ENCODE results near the gene CSF1R.
"Not testable (repeated sequence)": the region's sequence is repeated elsewhere in the genome, so short reads cannot be mapped to it uniquely, and the experiment has no call there.

CSF1R gene

DNA sequence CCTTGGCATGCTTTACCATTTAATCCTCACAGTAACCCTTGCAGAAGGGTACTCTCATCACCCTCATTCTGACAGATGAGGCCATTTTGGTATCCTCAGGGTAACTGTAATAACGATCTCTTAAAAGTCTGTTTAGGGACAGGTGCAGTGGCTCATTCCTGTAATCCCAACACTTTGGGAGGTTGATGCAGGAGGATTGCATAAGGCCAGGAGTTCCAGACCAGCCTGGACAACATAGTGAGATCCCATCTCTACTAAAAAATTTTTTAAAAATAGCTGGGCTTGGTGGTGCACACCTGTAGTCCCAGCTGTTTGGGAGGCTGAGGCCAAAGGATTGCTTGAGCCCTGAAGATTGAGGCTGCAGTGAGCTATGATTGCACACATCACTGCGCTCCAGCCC lies 31.8 kb downstream of the CSF1R start:
- no peak for DNase-seq (ENCODE audit: low spot score)

DNA sequence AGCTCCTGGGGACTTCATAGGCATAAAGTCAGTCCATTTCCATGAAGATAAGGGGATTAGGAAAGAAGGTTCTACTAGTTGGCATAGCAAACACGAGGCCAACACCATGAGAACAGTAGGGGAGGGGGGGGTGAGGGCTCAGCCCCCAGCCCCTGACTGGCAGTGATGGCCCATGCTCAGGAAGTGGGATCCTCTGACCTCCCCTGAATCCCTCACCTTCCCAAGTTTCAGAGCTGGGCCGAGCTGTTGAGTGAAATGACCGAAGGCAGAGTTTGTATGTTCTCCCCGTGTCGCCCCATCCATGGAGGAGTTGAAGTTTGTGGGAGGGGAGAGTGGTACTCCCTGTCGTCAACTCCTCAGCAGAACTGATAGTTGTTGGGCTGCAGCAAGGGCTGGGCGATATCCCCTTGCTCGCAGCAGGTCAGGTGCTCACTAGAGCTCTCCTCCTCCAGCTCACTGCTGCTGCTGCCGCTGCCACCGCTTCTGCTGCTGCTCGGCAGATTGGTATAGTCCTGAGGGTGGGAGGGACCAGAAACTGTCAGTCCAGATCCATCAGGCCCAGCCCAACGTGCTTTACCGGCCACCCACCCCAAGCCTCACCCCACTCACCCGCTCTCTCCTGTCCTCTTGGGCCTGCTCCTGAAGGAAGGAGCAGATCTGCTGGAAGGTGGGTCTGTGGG lies 32.5 kb downstream of the CSF1R start:
- DNase-seq (ENCODE audit: low spot score), result no peak

DNA sequence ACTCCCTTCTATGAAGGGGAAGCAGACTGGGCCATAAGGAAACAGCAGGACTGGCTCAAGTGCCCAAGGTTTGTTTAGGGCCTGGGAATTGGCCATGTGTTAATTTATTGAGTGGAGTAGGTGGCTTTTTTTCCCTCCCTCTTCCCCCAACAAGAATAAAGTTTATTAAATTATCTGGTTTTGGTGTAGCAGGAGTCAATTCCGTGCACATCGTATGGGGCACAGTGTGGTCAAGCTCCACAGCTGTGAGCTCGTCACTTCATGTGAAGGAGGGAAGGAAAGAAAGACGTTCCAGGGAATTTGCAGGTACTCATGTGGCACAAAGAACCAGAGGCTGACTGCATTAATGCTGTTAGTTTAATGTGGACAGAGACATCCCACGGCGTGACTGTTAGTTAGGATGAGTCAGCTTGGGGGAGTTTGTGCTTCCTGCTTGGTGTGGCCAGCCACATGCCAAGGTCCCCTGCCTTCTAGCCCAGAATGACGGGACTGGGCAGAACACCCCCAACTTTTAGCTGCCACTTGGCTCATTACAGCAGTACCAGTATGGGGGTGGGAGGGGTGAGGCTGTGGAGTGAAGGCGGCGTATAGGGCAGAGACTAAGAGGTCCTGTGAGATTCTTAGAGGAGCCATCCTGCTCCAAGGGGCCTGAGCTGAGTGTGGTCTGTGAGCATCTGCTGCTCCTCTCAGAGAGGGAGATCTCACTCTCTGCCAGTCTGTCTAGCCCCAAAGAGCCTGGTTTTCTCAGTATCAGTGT lies 33.2 kb downstream of the CSF1R start:
- DNase-seq (ENCODE audit: low spot score), result no peak

DNA sequence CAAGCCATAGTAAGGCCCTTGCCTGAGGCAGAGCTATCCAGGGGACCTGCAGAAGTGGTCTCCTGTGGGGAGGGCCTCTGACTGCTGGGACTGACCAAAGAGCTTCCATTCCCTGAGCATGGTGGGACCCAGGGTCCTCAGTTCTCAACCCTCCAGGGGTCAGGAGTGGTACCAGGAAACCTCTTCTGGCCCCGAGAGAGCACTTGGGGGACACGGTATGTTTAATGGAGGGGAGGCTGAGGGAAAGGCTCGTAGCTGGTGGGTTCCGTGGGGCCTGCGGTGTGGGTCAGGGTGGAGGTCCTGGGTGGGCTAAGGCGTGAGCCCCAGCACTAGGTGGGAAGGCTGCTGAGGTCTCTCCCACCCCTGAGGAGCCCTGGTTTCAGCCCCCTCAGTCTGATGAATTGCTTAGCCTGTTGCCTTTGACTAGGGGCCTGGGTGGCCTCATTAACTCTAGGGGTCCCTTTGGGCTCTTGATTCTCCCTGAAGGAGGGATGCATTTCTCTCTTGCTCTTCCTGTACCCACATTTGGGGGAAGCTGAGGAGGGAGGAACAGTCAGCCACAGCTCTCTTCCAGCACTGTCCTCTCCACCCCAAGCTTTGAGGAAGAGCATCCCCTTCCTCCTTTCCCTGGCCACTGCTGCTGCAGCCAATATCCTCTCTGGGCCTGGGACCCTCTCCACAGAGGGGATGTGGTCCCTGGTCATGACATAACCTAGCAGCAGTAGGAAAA lies 34.0 kb downstream of the CSF1R start:
- no peak for DNase-seq (ENCODE audit: low spot score)

DNA sequence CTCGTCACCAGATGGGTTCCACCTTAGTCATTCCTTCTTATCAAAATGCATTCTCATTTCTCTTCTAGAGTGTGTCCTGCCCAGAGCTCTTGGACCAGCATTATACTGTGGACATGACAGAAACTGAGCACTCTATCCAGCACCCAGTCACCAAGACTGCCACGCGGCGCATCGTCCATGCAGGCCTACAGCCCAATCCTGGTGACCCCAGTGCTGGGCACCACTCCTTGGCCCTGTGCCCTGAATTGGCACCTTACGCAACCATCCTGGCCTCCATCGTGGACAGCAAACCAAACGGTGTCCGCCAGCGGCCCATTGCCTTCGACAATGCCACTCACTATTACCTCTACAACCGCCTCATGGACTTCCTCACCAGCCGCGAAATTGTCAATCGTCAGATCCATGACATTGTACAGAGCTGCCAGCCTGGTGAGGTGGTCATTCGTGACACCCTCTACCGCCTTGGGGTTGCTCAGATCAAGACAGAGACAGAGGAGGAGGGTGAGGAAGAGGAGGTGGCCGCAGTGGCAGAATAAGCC lies 34.6 kb downstream of the CSF1R start:
- DNase-seq (ENCODE audit: low spot score), result no peak

DNA sequence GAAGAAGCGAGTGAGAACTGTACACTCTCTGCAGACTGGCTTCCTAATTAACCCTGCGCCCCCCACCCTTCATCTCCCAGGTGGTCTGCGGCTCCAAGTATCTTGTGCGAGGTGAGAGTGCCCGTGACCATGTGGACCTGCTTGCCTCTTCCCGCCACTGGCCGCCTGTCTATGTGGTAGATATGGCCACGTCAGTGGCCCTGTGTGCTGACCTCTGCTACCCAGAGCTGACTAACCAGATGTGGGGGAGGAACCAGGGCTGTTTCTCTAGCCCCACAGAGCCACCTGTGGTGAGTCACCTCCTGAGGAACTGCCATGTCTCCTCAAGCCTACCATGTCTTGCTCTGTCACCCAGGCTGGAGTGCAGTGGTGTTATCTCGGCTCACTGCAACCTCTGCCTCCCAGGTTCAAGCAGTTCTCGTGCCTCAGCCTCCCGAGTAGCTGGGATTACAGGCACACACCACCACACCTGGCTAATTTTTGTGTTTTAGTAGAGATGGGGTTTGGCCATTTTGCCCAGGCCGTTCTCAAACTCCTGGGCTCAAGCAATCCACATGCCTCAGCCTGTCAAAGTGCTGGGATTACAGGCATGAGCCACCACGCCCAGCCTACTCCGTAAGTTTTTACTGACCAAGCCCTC lies 36.1 kb downstream of the CSF1R start:
- not testable (repeated sequence) for DNase-seq (ENCODE audit: low spot score)

DNA sequence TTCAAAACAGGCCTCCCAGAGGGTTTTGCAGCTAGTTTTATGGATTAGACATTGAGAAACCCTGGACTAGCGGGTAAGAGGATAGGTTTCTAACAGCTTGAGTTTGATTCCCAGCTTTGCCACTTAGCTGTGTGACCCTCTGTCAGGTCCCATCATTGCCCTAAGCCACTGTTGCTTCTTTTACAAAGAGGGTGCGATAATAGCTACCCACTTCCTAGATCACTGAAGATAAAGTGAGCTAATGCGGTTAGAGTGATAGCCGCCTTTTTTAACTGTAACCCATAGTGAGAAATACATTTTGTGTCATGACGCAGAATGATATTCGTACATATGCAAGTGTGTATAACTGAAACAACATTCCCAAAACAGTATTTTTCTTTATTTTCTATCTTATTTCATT lies 40.3 kb downstream of the CSF1R start:
- no peak for DNase-seq (ENCODE audit: low spot score)

DNA sequence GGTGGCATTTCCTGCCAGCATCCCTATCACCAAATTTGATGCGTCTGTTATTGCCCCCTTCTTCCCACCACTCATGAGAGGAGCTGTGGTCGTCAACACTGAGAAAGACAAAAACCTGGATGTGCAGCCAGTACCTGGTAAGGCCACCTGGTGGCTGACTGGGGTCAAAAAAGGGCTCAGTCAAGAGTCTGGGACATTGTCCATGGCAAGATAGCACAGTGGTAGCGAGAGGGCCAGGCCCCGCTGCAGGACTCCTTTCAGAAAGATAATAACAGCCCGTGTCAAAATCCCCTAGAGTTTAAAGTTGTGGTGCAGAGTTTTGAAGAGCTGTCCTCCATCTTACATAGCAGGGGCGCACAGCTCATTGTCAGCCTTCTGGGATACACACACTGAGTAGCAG lies 40.8 kb downstream of the CSF1R start:
- DNase-seq (ENCODE audit: low spot score), result no peak

DNA sequence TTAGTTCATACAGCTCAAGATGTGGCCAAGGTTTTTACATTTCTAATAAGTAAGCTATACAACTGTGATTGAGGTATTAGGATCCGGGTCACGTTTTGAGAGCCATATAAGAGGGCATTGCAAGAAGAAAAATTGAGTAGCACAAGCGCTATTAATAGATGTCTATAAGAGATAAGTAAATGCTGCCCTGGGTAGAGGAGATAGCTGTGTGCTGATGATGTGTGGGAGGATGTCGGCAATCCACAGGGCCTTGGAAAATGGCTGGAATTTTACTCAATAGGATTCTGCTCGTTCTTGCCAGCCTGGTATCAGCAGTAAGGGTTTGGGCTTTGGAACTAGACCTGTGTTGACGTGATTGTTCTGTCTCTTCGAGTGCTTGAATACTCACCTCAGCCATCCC lies 41.6 kb downstream of the CSF1R start:
- DNase-seq (ENCODE audit: low spot score), result no peak

DNA sequence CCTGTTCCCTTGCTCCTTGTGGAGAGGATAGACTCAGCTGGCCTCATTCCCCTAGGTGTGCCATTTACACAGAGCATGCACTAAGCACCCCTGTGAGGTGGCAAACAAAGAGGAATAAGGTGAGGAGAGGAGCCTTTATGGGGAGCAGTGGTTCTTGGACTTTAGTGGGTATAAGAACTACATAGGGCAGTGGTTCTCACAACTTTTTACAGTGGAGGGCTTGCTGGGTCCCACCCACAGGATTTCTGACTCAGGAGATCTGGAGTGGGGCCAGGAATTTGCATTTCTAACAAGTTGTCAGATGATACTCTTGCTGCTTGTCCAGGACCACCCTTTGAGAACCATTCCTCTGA lies 42.0 kb downstream of the CSF1R start:
- DNase-seq (ENCODE audit: low spot score), result no peak

DNA sequence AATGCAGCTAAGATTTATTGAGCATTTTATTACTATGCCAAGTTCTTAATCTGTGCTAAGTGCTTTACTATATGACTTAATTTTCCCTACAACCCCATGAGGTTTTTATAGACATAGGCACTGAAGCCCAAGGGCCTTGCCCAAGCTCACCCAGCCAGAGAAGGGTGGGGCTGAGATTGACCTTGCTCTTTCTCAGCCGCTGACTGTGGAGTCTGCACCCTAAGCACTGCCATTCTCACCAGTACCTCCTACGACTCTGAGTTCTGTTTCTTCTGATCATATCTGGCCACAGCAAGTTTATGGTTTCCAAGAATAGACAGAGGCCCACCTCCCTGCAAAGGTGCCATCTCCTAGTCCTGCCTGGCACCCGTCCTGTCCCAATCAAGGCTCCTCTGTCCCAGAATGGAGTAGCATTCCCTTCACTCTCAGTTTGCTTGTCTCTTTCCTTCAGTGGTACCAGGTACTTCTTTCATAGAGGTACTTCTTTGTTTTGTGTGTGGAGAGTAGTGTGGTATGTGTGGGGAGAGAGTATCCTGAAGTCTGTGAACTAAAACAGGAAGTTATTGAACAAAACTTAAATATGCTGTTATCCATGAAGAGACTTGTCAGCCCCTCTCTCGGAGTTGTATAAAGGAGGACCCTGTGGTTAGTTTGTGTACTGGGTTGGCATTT lies 42.6 kb downstream of the CSF1R start:
- DNase-seq (ENCODE audit: low spot score), result no peak

DNA sequence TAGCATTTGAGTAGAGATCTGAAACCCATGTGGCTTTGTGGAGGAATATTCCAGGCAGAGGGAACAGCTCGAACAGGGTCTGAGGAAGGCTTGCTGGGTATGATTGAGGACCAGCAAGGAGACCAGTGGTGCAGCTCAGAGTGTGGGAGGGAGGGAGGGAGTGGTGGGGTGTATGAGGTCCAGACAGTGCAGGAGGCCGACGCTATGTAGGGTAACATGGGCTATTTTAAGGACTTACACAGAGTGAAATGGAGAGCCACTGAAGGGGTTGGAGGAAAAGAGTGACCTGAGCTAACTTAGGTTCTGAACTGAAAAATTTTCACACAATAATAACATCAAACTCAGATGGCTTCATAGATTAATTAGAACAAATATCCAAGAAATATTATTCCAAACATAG lies 43.9 kb downstream of the CSF1R start:
- DNase-seq (ENCODE audit: low spot score), result no peak

DNA sequence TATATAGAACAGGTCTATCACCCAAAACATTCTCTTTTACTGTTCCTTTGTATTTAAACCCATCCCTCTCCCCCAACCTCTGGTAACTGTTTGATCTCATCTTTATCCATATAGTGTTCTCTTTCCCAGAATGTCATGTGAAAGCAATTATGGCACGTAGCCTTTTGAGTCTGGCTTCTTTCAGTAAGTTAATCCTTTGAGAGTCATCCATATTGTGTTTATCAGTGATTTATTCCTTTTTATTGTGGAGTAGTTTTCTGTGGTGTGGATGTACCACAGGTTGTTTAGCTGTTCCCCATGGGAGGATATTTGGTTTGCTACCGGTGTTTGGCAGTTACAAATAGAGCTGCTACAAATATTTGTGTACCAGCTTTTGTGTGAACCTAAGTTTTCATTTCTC lies 47.8 kb downstream of the CSF1R start:
- no peak for DNase-seq (ENCODE audit: low spot score)

DNA sequence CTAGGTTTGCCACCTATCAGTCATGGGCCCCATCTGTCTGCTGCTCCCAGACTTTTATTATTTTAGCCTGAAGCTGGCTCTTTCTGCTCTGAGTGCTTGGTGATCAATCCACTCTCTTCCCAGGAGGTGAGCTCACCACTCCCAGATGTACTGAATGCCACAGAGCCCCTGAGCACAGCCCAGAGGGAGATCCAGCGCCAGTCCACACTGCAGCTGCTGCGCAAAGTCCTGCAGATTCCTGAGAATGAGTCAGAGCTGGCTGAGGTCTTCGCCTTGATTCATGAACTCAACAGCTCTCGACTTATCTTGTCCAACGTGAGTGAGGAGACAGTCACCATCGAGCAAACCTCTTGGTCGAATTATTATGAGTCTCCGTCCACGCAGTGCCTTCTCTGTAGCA lies 49.8 kb downstream of the CSF1R start:
- no peak for DNase-seq (ENCODE audit: low spot score)

DNA sequence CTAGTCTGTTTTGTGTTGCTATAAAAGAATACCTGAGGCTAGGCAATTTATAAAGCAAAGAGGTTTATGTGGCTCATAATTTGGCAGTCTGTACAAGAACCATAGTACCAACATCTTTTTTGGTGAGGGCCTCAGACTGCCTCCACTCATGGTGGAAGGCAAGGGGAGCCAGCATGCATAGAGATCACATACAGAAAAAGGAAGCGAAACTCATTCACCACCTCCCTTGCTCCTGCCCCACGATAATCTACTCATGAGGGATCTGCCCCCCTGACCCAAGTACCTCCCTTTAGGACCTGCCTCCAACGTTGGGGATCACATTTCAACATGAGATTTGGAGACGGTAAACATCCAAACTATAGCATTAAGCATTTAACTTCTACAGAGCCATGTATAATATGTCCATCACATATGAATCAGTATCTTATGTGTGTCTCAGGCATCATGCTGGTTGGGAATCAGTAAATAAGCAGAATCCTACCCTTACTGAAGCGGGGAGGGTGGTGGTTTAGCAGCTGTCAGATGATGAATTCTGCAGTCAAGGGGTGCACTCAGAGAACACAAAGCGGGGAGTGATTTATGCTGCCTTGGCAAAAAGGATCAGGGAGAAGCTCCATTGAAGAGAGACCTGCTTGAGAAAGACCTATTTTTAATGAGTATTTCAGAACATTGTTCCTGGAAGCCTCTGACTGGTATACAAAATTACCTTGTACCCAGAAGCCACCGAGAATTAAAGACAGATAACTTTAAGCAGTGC lies 51.0 kb downstream of the CSF1R start:
- no peak for DNase-seq (ENCODE audit: low spot score)

DNA sequence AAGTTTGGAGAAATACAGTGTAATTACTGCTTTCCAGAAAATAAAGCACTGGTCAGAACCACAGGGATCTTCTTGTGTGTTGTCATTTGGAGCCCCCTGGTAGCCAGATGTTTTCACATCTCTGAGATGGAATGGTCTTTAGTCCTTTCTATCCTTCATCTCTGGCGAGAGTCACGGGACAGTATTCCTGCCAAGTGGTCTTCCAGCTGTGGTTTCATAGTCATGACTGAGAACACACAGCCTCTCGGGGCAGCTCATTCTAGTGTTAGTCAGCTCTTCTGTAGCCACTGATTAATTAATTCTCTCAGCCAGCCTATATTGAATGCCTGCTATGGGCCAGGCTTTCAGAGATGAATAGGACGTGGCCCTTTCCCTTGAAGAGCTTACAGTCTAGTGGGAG lies 51.7 kb downstream of the CSF1R start:
- no peak for DNase-seq (ENCODE audit: low spot score)

DNA sequence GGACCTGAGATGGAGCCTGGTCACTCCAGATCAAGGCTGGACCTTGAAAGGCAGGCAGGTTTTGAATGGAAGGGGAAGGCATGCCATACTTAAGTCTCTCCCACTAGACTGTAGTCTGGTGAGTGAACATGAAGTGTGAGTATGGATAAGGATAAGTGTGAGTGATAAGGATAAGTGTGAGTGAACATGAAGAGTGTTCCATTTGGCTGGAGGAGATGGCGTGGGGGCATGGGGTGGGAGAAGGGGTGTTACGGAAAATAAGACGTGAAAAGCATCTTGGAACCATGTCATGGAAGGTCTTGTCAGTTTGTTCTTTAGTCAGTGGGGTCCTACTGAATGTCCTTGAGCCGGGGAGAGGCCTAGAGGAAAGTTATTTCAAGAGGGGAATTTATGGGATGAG lies 53.0 kb downstream of the CSF1R start:
- DNase-seq (ENCODE audit: low spot score), result no peak

DNA sequence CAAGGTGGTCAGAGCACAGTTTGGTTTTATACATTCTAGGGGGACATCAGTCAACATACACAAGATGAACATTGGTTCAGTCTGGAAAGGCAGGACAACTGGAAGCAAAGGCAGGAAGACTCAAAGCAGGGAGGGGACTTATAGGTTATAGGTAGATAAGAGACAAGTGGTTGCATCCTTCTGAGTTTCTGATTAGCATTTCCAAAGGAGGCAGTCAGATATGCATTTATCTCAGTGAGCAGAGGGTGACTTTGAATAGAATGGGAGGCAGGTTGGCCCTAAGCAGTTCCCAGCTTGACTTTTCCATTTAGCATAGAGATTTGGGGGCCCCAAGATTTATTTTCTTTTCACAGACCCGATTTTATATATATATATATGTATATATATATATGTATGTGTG lies 58.3 kb downstream of the CSF1R start:
- DNase-seq (ENCODE audit: low spot score), result not testable (repeated sequence)

DNA sequence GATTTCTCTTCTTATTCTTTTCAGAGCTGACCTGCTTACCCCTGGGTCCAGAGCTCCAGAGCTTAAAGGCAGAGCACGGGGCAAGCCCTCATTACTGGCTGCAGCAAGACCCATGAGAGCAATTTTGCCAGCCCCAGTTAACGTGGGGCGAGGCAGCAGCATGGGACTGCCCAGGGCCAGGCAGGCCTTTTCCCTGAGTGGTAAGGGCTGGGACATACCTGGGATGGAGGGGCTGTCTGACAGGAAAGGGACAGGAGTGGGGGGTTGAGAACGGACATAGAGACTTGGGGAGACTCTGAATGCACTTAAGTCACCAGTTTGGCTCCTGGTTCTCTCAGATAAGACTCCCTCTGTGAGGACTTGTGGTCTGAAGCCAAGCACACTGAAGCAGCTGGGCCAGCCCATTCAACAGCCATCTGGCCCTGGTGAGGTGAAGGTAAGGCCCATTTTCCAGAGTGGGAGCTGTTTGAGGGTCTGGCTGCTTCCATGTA lies 59.6 kb downstream of the CSF1R start:
- no peak for DNase-seq (ENCODE audit: low spot score)

DNA sequence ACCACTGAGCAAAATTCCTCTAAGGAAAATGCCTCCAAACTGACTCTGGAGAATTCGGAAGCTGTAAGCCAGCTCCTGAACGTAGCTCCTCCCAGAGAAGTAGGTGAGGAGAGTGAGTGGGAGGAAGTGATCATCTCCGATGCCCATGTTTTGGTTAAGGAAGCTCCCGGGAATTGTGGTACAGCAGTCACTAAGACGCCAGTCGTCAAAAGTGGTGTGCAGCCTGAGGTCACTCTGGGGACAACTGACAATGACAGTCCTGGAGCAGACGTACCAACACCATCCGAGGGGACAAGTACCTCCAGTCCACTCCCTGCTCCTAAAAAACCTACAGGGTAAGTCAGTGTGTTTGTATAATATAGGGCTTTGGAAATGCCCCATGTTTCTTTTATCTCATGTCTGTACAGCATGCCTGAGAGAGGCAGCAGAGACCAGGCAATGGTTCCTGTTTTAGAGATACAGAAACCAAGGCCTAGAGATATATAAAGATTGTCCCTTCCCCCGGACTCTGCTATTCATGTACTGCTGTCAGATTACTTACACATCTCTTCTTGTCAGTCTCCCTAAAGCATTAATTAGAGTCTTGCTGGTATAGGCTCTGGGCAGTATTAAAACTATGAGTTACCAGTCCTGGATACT lies 61.9 kb downstream of the CSF1R start:
- no peak for DNase-seq (ENCODE audit: low spot score)

DNA sequence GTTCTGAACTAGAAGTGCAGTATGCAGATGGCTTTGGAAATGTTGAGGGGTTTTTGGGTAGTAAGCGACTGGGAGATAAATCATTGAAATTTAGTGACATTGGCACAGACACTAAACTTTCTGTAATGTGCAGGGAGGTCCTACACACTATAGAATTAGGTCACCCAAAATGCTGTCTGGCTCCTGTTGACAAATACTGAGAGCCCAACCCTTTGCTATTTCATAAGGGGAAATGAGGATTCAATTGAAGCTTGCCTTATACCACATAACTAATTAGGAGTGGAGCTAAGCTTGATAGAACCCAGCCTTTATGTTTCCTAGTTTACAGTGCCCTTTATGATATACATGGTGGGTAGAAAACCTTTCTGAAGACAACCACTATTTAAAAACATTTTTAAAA lies 63.2 kb downstream of the CSF1R start:
- no peak for DNase-seq (ENCODE audit: low spot score)

All from iPS-NIHi11 (cell line).